GM21619 (cell line): Measurements from ENCODE around the gene RPL7A.
"Not testable (repeated sequence)": the region's sequence is repeated elsewhere in the genome, so short reads cannot be mapped to it uniquely, and the experiment has no call there.

ENCODE experiments used
- ATAC-seq: cut with Tn5 transposase; IDR thresholded peaks from one replicate; pipeline ENCODE4 v1.9.1; 2021; ENCODE audit not compliant: unreplicated experiment

Gene RPL7A

GRCh38 chr9:133327834-133328484 lies 20.1 kb upstream of the RPL7A start:
- no peak for ATAC-seq

GRCh38 chr9:133329306-133330156 lies 18.5 kb upstream of the RPL7A start:
- ATAC-seq = not testable (repeated sequence)

- ATAC-seq = no peak
Observed at GRCh38 chr9:133331221-133331620, 16.8 kb upstream of the RPL7A start.

GRCh38 chr9:133331641-133332380 lies 16.2 kb upstream of the RPL7A start:
- no peak for ATAC-seq

GRCh38 chr9:133332381-133332730 lies 15.7 kb upstream of the RPL7A start:
- ATAC-seq = no peak

GRCh38 chr9:133333011-133333410 lies 15.0 kb upstream of the RPL7A start:
- no peak for ATAC-seq

GRCh38 chr9:133333566-133333965 lies 14.5 kb upstream of the RPL7A start:
- no peak for ATAC-seq

- no peak for ATAC-seq
Observed at GRCh38 chr9:133334161-133334560, 13.9 kb upstream of the RPL7A start.

GRCh38 chr9:133334888-133335287 lies 13.1 kb upstream of the RPL7A start:
- ATAC-seq = not testable (repeated sequence)

GRCh38 chr9:133335924-133336811 lies 11.8 kb upstream of the RPL7A start, which contains the start of gene SURF6:
TSS of gene SURF6 (minus strand) at chr9:133336188. CDS start at chr9:133336132, 56 bp downstream.
- ATAC-seq = peak; percentile 77

GRCh38 chr9:133339641-133340040 lies 8.4 kb upstream of the RPL7A start:
- ATAC-seq = no peak

GRCh38 chr9:133340256-133340655 lies 7.8 kb upstream of the RPL7A start:
- ATAC-seq = no peak

- no peak for ATAC-seq
Observed at GRCh38 chr9:133340916-133341315, 7.1 kb upstream of the RPL7A start.

- ATAC-seq = no peak
Observed at GRCh38 chr9:133341369-133342068, 6.5 kb upstream of the RPL7A start.

- ATAC-seq = no peak
Observed at GRCh38 chr9:133342069-133342406, 6.0 kb upstream of the RPL7A start.

- no peak for ATAC-seq
Observed at GRCh38 chr9:133342570-133342969, 5.4 kb upstream of the RPL7A start.

GRCh38 chr9:133344071-133344470 lies 3.9 kb upstream of the RPL7A start:
- no peak for ATAC-seq

- no peak for ATAC-seq
Observed at GRCh38 chr9:133344979-133345378, 3.0 kb upstream of the RPL7A start.

GRCh38 chr9:133345596-133345995 lies 2.4 kb upstream of the RPL7A start:
- no peak for ATAC-seq
